Tracheal epithelial cell (primary cell): ENCODE data around the gene BCL2A1. TPM values are rescaled to one million over a fixed set of nuclear protein-coding genes. Genes with fewer than 3 reads are reported as not detected.

Experiments used
- total RNA-seq: library from RNA; depleted of rRNA; stranded (reverse); fragments of >200 nt; gene quantifications from 2 replicates; pipeline ENCODE4 v1.2.1, GENCODE V29; 2014

BCL2A1 gene
- total RNA-seq, result 24.8 TPM in 1 of 2 replicates, not detected in the other

DNA sequence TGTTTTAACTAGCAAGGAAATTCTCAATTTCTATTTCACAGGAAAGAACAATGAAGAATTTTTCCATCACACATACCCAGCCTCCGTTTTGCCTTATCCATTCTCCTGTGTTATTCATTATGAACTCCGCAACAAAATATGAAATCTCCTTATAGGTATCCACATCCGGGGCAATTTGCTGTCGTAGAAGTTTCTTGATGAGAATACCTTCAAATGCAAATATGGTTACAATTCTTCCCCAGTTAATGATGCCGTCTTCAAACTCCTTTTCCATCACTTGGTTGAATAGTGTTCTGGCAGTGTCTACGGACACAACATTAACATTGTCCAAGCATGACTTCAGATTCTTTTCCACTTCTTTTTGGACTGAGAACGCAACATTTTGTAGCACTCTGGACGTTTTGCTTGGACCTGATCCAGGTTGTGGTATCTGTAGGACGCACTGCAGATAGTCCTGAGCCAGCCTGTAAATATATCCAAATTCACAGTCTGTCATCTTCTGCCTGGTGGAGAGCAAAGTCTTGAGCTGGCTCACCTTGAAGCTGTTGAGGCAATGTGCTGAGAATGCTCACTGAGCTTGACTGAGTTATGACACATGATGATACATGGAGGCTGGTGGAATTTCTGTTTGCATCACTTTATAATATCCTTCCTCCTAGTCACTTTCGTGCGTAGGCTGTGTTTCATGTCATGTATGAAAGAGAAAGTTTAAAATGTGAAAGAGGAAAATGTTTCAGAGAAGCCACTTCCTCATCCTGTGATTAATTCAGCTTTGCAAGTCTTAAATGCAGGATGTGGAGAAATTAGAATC, at the start of gene BCL2A1:
Gene BCL2A1, minus strand, starts transcription at position 573 of the 811 bp plus-strand sequence. Its CDS starts 77 bp downstream, at position 496.

Other genes with a start within 250 kb of the BCL2A1 start
- gene MTHFS, start 74.2 kb downstream of the BCL2A1 start, total RNA-seq, result 19.8 and 21.3 TPM in 2 replicates
- 140 and 176 TPM in 2 replicates for gene ZFAND6, start 88.5 kb upstream of the BCL2A1 start, total RNA-seq
- gene FAH, start 181.8 kb upstream of the BCL2A1 start, total RNA-seq, result 25.3 and 26.0 TPM in 2 replicates